Measurements from ENCODE around the gene GOLGA8J. TPM values are rescaled to one million over a fixed set of nuclear protein-coding genes. Genes with fewer than 3 reads are reported as not detected.

The GOLGA8J gene
- total and polyA plus RNA-seq, 2 of the 4 experiments (the other 2 are of a cell fraction): not detected

- Histone ChIP-seq H3K18ac (ENCODE audit: low read depth, low read length) (no peak overlapping the region), H2BK15ac (ENCODE audit: low read depth, low read length) (no peak overlapping the region), H3K23ac (ENCODE audit: low read depth, low read length) (no peak overlapping the region), H3K36me3 (ENCODE audit: control insufficient read depth, insufficient read depth, low read length) (no peaks in the 10 kb centered on the region), H3K9ac (ENCODE audit: low read depth, low read length) (no peak overlapping the region), H3K9me1 (ENCODE audit: insufficient read depth, low read length) (no peaks in the 10 kb centered on the region), H4K5ac (ENCODE audit: low read depth, low read length) (no peak overlapping the region), H4K20me1 (ENCODE audit: insufficient read depth, low read length) (no peaks in the 10 kb centered on the region), H2BK20ac (ENCODE audit: low read depth, low read length) (no peak overlapping the region), H2BK120ac (ENCODE audit: low read depth, low read length) (no peak overlapping the region), H2AFZ (replicated peaks; ENCODE audit: low read length, poor library complexity) (no peak overlapping the region), H3K27ac (ENCODE audit: insufficient read depth, low read length) (no peak overlapping the region), H3K79me1 (ENCODE audit: low read depth in 1 of 2, low read length in 2 of 2) (no peaks in the 10 kb centered on the region), H2AK9ac (replicated peaks; ENCODE audit: low read depth, low read length, poor library complexity) (no peak overlapping the region), H3K27me3 (ENCODE audit: control insufficient read depth, insufficient read depth, low read length) (peaks cover 3% of the 10 kb centered on the region), H3K56ac (ENCODE audit: extremely low read depth, insufficient read depth, low read length) (no peak overlapping the region), H2BK5ac (ENCODE audit: low read depth, low read length, poor library complexity, severe bottlenecking) (no peak overlapping the region), H3K4ac (ENCODE audit: low read depth, low read length) (no peak overlapping the region), H3K9me3 (ENCODE audit: control insufficient read depth, insufficient read depth, low read length) (no peaks in the 10 kb centered on the region), H3K4me2 (ENCODE audit: low read depth, low read length) (no peak overlapping the region), H4K8ac (ENCODE audit: low read depth in 2 of 2, low read length in 2 of 2) (no peak overlapping the region), H2AK5ac (ENCODE audit: low read depth, low read length) (no peak overlapping the region), H3K4me1 (ENCODE audit: control insufficient read depth, insufficient read depth, low read length) (peaks cover 1% of the 10 kb centered on the region; the same call in 1 of the 2 replicates), H3K14ac (replicated peaks; ENCODE audit: low read depth, low read length) (no peak overlapping the region), H3K4me3 (ENCODE audit: insufficient read depth, low read depth, low read length) (no peak overlapping the region), H4K91ac (ENCODE audit: insufficient read depth, low read depth, low read length) (no peak overlapping the region)
- WGBS, 2 experiments (ENCODE audit: extremely low coverage in 2 of 2, insufficient read length in 1 of 2): 20% methylated on average over 2 of the region's 12 CpGs; no CpG with 5 or more reads in 1 of the 2 experiments
- intact Hi-C loops (cut with micrococcal nuclease): no loop called here
- ATAC-seq (ENCODE audit: low read depth) (peak; percentile 53), DNase-seq (peak; percentile 18)
- TF ChIP-seq CEBPB (IDR thresholded peaks at IDR 0.05; ENCODE audit: low read depth, low read length) (peak; percentile 69), RAD21 (IDR thresholded peaks at IDR 0.05; ENCODE audit: low read length) (no peak)
- POLR2A ChIA-PET (ENCODE audit: unreplicated experiment): interaction anchor here (0.6 kb wide), 1 partner anchor 469 kb away, joined by 4 read pairs; no protein-coding TSS in a partner anchor
- dilution Hi-C loops (cut with HindIII; ENCODE audit: low sequenced_read_pairs, unreplicated experiment): no loop called here
- no TSS peak for BruUV-seq (replicated peaks)
- in situ Hi-C loops (cut with MboI; ENCODE audit: low sequenced_read_pairs): loop anchor here (25.0 kb wide), 2 partner anchors 403 to 928 kb away; no protein-coding TSS in a partner anchor
- CTCF ChIA-PET: no interaction called here
Observed at GRCh38 chr15:30065025-30065801, 17.5 kb upstream of the GOLGA8J start.

Data from IMR-90 (cell line).